ENCODE data around the gene RNLS.

GRCh38 chr10:88234297-88234696 lies 348.8 kb downstream of the RNLS start:
- TF ChIP-seq POLR2AphosphoS5 (IDR thresholded peaks at IDR 0.05; ENCODE audit: low read depth, low read length) (no peak), TAF1 (IDR thresholded peaks at IDR 0.05; ENCODE audit: borderline replicate concordance, insufficient read depth, low read length) (no peak), REST (IDR thresholded peaks at IDR 0.05; ENCODE audit: insufficient read depth in 1 of 2, low read depth in 2 of 2, low read length in 2 of 2) (no peak), SIN3A (IDR thresholded peaks at IDR 0.05; ENCODE audit: borderline replicate concordance, insufficient read depth, low read length) (no peak), FOXP2 (optimal IDR thresholded peaks at IDR 0.05; ENCODE audit: borderline replicate concordance, extremely low read depth, extremely low read length, insufficient read depth) (no peak)

Measured in PFSK-1 (cell line).